ENCODE measurements around the gene NCAM1.

Gene NCAM1

DNA sequence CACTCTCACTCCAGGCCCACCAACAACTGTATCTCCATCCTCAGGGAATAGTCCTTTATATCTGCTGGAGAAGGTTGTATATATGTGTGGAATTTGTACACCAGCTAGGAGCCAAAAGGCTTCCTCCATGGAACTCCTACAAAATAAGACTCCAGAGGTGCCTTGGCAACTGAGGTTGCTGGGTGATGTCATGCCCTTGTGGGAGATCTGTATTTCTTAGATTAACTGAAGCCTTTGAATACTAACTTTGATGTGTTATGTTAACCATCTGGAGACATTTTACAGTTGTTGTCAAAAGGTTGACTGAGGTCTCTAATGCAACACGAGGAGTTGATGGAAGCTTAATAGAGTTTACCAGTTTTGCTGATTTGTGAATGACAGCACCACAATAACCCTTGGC, 213.7 kb downstream of the NCAM1 start:
- no peak for DNase-seq

DNA sequence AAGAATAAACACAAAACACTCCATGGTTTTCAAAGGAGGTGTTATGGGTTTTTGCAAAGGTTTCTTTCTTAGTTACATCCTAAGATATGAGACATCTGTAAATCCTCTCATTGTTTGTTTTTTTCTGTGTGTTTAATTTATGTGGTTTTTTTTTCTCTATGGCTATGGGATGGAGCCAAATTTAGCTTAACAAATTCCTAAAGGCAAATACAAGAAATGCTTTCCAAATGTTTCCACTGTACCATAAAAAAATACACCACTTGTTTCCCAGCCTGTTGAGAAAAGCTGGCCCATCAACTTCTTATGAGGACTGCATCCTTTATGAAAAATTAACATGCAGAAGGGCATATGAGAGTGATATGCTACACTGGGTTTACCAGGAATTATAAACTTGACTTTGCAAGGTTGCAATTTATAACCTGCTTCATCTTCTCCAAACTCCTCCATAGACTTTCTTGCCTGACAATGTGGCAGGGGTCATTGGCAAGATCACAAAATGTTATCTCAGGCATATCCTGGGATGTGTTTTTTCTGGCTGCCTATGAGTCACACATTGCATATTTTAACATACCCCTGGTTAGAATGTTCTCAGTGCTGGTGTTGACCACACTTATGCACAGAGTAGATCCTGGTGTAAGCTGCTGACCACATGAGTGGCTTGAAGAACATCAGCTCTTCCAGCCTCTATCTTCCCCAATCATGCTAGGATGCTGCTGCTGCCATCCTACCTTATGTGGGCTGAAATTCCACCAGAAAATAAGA, 215.6 kb downstream of the NCAM1 start:
- no peak for DNase-seq

DNA sequence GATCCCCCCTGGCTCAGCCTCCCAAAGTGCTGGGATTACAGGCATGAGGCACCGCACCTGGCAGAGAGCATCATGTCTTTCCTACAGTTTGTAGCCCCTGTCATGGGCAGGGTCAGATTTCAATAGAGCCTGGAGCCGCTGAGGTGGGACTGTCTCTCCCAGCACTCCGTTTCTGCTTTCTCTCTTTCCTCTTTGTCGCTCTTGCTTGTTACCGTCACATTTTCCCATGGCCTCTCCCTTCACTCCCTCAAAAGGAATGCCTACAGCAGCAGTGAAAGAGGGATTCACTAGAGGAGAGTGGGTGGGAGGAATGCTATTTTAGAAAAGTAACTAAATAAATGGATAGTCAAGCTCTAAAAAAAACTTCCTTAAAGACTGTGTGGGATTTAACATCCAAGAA, 216.5 kb downstream of the NCAM1 start:
- DNase-seq = no peak

DNA sequence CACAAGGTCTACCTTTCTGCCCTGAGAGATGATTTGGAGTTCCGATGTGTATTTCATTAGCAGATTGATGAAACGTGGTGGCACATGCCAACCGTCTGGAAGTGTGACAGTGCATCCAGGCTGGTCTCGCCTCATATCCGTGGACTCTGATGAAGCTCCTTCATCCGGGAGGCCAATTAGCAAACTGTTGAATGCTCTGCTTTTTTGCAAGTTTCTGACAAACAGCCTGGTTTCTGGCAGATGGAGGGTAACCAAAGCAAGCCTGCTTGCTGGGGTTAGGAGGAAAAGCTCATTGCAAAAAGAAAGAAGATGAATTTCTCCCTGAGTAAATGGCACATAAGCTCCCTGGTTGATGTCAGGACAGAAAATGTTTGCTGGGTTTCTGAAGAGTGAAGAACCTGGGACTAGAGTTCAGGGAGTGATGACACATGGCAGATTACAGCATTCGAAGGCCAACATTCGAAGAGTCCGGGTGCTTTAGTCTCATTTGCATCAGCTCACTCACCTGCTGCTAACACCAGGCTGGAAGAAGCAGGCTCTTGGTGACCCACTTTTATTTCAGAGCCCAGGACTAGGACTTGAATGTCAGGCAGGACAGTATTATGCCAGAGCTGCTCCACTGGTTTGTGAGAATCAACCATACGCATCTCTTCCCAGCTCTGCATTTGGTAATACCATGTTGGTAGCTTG, 217.3 kb downstream of the NCAM1 start:
- peak in 1 of 3 experiments; percentile 42 for DNase-seq

DNA sequence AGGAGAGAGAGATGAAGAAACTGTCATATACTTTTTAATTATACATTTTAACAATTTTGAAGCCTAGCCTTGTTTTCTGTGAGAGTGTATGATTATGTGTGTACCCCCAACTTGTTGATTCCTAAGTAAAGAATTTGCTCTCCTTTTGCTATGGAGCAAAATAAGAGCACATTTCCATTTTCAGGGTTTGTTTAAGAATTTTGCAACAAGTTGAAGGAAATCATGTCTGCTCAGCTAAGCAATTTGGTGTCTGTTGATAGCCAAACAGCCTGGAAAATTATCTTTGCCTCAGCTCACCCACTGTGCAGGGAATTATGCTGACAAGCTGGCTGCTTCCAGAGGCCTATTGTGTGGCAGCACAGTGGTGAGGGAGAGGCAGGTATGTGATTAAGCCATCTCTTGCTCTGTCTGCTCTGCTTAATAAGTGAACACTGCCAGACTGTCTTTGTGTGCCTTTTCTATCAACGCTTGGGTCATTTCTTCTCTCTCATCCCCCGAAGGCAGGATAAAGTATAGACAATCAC, 218.0 kb downstream of the NCAM1 start:
- DNase-seq = peak in 2 of 3 experiments; percentile 65 to 91

DNA sequence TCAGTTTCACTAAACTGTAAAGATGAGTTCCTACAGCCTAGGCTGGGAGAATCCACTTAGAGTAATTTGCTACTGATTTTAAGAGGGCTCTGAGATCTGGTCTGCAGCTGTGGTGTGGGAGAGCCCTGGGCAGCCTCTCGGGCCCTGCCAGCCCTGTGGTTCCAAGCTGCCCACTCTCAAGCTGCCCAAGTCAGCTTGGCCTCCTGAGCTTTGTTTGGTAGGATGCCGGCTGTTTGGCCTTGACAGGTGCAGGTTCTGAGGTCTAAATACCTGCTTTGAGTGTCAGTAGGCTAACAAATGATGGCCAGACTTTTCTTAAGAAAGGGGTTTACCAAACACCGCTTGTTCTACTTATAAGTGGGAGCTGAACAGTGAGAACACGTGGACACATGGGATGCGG, 219.9 kb downstream of the NCAM1 start:
- DNase-seq = no peak

DNA sequence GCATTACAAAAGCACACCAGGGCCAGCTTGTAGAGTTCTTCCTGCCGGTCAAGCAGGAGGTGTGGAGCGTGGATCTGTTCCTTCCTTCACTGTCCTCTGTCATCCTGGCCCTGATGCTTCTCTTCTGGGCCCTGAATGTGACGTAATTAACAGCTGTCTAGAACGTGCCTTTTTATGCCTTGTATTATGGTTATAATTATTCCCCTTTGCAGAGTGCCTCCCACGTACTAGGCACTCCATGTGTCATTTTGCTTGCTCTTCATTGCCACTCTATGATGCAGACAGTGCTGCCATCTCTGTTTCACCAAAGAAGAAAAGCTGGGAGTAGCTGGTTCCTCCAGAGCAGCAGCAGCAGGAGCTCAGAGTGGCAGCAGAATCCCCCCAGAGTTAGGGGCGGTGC, 221.1 kb downstream of the NCAM1 start:
- peak in 1 of 3 experiments; percentile 46 for DNase-seq

DNA sequence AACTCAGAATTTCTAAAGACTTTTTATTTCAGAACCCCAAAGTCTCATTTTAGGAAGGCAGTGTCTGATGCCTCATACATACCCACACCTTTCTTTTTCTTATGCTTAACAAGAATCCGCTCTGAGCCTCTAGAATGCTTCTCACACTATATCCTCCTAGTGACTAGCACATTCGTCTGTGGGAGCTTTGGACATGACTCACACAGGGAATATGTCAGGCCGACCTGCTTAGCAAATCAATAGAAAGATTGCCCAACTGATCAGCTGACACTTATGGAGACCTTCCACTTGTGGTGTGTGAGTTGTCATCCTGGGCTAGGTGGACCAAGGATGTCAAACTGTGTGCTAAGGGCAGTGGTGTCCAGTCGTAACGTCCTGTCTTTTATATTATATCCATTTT, 223.3 kb downstream of the NCAM1 start:
- DNase-seq = no peak

DNA sequence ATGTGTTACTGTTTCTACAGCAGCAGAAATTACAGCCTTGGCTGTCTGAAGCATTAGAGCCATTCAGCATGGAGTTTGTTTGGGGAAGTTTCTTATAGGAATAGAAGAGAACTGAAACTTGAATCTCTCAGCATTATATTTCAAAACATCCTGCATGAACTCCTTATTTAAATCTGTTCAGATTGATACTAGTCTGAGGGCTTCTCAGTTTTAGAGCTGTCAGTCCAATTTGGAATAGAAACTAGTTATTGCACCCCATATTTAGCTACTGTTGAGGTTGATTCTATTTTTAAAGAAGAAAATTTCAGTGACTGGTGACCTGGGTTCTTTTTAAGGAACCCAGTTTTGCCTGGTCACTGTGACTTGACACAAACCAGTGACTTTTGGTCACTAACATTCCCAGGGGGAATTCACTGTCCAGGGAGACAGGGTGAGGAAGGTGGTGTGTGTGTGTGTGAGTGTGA, 227.2 kb downstream of the NCAM1 start:
- DNase-seq = no peak

DNA sequence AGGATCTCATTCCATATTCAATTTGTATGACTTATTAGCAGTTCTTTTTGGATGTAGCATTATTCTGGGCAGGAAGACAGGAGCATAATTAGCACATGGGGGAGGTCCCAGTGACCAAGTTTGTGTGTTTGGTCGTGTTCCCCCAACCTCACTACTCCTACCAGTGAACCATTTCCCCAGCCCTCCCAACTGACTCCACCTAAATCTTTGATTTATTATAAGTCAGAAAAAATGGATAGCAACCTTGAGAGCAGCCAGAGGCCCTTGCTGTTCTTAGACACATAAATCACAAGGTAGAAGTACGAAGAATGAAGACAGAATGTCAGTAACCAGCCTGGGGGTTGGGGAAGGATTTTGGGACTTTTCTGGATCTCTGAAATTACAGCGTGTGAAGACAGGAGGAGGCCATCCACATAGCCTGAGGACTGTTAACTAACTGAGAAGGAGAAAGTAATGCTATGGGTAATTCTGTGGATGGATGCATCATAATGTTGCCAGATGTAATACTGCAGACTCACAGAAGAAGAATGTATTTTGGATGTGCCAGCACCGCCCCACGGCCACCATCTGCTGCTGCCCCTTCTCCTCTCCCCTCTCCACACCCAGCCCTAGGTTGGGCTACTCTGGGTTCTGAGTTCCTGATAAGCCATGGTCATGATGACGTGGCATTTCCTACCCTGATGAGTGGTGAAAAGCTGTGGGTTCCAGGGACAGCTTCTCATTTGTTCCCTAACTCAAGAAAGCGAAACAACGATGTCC, 228.9 kb downstream of the NCAM1 start:
- DNase-seq = no peak

DNA sequence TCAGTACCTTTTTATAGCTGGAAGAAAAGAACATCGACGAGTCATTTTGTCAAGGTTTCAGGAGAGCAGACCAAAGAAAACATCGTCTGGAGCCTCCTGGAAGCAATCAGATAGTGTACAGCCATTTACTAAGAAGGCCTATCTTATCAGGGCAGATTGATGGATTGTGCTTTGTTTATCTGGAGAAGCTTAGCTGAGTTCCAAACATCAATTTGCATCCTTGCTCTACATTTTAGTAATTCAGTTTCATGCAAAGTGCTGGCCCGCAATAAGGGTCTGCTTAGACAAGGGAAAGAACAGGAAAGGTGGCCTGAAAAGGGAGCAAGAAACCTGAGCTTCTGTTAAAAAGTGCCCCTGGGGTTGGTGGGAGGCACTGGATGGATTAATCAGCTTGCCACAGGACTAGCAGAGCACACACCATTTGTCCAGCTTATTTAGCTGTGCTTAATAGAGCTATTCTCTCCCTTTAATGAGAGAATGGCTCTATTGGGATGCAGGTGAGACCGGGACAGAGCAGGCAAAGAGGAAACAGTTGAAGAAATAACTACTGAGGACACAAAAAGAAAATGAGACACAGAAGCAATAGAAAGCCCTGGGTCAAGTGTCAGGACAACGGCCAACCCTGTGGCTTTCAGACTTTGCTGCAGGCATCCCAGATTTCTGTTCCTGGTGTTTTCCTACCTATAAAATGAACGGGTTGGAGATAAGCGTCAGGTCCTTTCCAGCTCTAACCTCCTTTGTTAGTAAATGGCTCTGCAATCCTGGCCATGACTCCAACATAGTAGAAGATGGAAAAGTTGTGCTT, 231.1 kb downstream of the NCAM1 start:
- peak in 1 of 3 experiments; percentile 58 for DNase-seq

DNA sequence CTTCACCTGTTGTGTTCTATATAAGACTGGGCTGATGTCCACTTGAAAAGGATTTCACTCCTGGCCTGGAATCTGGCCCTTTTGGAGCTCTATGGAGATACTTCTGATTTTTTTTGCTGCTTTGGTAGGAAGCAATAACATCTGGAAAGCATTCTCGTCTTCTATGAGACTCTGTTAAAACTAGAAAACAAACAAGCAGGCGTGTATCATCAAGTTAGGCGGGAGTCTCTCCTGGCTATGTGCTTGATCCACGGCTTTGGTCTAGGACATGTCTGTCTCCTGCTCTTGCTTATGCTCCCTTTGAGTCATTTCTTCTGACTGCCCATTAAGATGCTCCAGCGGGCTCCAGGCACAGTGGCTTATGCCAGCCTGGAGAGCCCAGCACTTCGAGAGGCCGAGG, 231.8 kb downstream of the NCAM1 start:
- no peak for DNase-seq

DNA sequence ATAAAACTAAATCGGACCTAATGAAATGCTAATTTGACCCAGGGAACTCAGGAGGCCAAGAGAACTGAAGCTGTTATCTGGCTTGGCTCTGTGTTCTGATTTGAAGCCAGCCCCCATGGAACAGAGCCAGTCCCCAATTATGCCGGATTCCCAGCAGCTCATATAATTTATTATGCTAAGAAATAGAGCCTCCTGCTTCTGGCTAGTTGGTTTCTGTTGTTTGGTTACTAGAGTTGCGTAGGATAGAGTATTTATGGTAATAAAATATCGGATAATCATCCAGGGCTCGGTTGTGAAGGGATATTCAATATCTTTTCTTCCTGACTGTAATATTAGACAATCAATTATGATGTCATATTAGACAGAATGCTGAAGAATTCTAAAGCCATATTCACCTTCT, 232.7 kb downstream of the NCAM1 start:
- no peak for DNase-seq

DNA sequence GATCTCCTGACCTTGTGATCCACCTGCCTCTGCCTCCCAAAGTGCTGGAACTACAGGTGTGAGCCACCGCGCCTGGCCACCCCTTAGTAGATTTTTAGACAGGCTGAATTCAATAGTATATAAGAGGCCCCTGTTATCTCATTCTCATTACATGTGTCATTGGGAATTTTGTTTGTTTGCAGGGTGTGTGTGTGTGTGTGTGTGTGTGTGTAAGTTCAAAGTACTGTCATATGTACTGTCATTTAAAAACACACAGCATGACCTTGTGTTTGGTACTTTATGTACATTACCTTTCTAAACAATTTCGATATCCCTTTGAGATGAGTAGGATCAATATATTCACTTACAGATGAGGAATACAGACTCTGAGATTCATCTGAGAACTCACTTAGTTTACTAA, 234.5 kb downstream of the NCAM1 start:
- DNase-seq = no peak

DNA sequence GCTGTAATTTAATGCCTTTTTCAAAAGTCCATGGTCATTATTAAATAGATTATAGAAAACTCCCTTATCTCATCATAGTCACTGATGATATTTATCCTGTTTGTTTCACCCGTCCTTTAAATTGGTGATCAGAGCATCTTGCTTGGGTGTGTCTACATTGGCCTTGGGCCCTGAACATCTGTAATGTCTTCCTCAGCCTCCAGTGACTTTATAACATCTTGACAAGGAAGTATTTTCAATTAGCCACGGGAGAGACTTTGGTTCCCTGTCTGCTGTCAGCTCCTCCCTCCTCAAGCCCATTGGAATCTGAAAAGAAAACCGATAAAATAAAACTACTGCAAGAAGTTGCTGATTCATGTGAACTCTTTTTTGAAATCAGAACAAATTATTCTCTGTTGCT, 236.2 kb downstream of the NCAM1 start:
- DNase-seq = no peak

DNA sequence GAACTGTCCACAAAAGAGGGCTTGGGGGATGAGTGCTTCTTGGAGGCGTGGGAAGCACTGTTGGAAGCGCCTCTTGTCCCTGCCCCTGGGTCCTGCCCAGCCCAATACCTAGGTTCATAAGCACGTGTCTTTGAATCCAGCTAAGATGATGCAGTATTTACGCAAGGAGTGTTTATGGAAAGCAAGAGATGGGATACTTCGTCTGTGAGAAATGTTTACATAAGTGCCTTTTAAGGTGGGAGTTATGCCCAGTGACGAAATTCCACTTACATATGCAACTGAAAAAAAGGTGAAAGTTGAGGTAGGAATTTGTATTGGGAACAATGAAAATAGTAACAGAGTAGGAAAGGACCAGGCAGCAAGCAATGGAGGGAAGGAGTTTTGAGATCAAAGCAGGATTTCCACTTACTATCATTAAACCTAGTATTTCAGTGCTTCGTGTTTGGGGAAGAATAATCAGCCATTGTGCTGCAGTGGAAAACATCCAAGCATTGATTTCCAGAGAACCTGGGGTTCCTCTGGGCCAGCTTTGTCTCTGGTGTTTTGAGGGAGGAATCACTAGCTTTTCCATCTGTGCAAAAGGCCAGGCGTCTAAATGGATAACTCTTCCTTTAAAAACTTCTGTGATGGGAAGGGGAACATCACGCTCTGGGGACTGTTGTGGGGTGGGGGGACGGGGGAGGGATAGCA, 237.9 kb downstream of the NCAM1 start:
- DNase-seq = no peak

DNA sequence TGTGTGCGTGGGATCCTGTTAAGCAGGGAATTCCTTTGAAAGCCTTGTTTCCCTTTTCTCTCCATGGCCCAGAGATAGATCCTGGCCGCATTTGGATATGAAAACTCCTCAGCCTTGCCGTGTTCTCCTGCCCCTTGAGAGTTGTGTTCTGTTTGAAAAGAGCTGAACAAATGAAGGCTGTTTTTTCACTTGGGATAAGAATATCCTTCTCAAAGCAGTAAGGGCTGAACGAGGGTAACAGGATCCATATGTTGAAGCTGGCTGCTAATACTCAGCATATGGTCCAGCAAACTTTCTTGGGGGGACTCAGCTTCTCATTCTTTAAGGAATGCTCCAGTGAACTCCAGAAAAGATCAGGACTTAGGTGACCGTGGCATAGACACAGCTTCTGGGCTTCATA, 238.6 kb downstream of the NCAM1 start:
- no peak for DNase-seq

DNA sequence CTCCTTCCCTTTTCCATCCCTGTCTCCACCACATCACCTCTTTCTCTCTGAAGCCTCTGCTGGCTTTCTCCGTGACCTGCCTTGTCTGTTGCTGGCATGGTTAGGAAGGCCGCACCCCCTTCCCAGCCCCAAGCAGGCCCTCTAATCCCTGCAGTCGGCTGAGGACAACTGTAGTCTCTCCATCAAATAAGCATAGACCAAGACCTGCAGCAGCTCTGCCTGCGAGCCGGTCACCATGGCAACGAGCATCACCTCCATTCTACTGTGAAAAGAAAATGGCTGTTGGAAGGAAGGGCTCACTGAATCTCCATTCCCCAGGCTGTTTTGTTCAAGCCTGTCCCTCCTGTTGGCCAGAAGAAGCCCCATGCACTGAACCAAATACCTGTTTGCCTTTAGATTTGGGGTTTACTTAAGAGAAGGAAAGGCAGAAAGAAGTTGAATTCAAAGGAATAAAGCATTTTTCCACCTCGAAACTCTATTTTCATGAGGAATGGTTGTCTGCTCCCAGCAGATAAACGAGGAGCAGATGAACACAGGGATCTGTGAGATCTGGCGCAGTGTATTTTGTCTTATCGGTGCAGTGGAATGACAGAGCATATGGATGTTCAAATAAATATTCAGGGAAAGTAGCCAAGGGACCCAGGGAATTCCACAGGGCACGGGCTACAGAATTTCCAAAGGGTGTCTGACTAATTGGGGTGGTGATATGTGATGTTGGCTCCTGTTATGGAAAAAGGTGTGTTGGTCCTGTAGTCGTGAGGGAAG, 240.0 kb downstream of the NCAM1 start:
- DNase-seq = peak in 2 of 3 experiments; percentile 53 to 85

DNA sequence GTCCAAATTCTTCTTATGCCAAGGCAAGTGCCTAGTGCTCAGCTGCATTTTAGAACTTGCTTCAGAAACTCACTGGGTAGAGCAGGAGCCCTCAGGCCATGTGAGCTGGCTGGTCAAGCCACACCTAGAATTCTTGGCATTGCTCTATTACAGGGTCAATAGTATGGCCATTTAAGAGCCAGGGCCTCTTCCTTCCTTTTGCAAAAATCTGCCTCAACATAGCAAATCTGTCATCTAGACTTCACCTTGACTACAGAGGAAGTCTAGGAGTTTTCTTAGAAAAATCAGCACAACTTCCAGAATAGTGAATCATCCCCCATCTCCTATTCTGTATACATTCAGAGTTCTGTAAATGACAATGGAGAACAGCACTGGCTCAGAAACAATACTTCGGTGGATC, 241.2 kb downstream of the NCAM1 start:
- DNase-seq = no peak

DNA sequence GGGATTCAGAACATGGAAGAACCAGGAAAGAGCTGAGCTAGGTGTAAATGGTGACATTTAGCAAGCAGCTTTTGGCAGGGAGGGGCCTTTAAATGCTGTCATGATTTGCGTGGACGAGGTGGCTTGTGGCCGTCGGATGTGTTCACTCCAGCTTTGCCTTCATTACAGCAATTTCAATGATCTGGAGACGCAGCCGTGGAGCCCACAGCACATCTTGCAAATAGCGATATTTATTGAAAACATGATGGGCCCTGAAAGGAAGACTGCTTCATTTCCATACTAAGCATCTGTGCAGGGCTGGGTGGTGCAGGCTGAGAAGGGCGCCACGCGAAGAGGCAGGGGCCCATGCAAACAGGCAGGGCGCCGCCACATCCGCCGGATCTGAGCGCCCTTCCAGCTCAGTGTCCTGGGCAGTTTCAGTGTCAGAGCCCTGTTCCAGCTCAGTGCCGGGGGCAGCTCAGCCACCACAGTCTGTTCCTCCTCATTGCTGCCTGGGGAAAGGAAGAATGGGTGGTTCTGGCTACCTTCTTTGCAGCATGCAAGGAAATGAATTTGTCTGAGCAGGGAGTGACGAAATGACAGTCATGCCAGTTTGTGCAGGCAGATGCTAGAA, 242.0 kb downstream of the NCAM1 start:
- no peak for DNase-seq

DNA sequence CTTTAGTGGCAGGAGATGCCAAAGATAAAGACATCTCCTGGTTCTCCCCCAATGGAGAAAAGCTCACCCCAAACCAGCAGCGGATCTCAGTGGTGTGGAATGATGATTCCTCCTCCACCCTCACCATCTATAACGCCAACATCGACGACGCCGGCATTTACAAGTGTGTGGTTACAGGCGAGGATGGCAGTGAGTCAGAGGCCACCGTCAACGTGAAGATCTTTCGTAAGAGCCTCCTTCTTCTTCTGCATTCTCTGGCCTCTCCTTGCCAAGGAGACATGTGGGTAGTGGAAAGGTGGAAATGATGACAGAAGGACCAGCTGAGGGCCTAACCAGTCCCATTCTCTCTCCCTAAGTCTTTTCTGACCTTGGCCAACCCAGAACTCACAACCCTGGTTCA, 243.1 kb downstream of the NCAM1 start:
- DNase-seq = no peak
